GM18505 (cell line): ENCODE measurements around the gene IL1F10.

Source experiments
- ATAC-seq: cut with Tn5 transposase; IDR thresholded peaks from one replicate; pipeline ENCODE4 v1.9.1; 2021; ENCODE audit not compliant: unreplicated experiment
- POLR2A ChIP-seq: IDR thresholded peaks from 4 replicates; pipeline ENCODE4 v1.6.1; 2011; ENCODE audit warnings: borderline replicate concordance; ENCODE audit not compliant: insufficient read depth, insufficient read length; ENCODE audit errors: extremely low read depth

IL1F10 gene

DNA sequence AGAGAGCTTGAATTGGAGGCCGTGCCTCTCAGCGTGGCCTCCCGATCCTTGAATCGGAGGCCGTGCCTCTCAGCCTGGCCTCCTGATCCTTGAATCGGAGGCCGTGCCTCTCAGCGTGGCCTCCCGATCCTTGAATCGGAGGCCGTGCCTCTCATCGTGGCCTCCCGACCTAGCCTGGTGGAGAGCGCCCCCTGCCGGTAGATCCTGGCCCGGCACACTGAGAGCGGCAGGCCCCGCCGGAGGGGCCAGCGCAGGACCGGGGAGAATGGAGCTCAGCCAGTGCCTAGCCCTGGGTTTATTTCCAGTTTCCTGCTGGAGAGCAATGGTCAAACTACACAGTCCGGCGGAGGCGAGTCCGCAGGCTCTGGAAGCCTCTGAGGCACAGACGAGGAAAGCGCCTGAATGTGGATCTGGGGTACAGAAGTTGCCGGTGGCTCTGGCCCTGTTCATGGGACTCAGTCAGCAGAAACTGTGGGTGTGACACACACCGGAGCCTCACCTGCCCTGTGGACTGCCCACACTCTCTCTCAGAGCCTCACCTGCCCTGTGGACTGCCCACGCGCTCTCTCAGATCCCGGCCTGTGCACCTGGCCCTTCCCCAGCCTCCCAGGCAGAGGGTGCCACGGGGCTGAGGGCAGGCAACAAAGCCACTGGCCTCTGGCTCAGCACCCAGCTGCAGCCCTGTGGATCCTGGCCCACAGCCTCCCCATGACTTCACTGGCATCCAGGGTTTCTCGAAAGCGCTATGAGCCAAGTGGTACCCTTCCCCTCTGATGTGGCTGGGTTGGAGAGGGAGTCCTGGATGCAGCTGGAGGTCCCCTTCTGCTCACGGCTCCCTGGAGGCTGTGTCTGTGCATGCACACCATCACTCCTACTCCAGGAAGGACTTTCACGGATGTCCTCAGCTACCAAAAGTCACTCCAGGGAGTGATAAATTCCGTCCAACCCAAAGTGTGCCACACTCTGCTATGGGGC lies 16.6 kb upstream of the IL1F10 start:
- TF ChIP-seq POLR2A: no peak
- no peak for ATAC-seq

DNA sequence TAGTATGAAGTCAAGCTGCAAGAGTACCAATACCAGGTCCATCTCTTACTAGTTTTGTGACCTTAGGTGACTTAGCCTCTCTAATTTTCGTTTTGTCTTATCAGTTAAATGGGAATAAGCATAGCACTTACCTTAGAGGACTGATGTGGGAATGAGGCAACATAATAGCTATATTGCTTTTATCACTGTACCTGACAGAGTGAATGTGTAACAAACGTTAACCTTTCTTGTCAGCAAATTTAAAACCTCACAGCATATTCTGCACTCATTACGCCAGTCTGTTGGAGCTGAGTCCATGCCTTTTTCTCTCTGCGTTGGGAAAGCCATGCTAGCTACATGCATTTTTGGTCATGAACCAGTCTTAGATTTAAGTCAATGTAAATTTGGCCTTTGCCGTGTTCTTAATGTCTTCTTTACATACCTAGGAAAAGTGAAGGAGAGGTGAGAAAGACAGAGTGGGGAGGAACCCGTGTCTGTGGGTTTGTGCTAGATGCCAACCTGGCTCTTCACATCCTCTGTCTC lies 15.3 kb upstream of the IL1F10 start, which contains the start of gene IL36B:
Gene IL36B, minus strand, starts transcription at position 472 of the 522 bp plus-strand sequence.
- no peak for TF ChIP-seq POLR2A
- ATAC-seq: no peak

DNA sequence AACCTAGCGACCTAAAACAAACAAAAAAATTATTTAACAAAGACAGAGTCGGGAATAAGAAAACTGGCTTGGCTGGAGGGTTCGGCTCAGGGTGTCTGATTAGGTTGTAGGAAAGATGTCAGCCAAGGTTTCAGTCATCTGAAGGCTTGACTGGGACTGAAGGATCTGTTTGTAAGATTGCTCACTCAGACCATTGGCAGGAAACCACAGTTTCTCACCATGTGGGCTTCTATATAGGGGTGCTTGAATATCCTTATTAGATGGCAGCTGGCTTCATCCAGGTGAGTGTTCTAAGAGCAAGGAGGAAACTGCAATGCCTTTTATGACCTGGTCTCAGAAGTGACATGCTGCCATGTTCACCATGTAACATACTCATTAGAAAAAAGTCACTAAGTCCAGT lies 14.1 kb upstream of the IL1F10 start:
- no peak for ATAC-seq
- no peak for TF ChIP-seq POLR2A

DNA sequence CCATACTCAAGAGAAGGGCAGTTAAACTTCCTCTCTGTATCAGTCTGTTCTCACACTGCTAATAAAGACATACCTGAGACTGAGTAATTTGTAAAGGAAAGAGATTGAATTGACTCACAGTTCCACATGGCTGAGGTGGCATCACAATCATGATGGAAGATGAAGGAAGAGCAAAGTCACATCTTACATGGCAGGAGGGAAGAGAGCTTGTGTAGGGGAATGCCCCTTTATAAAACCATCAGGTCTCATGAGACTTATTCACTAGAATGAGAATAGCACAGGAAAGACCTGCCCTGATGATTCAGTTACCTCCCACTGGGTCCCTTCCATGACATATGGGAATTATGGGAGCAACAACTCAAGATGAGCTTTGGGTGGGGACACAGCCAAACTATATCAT lies 13.7 kb upstream of the IL1F10 start:
- no peak for ATAC-seq
- TF ChIP-seq POLR2A: no peak

DNA sequence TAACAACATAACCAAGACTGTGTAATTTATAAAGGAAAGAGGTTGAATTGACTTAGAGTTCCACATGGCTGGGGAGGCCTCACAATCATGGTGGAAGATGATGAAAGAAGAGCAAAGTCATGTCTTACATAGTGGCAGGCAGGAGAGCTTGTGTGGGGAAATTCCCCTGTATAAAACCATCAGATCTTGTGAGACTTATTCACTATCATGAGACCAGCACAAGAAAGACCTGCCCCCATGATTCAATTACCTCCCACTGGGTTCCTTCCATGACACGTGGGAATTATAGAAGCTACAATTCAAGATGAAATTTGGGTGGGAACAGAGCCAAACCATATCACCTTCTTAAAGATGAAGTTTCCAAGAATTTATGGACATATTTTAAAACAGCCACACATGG lies 11.2 kb upstream of the IL1F10 start:
- TF ChIP-seq POLR2A: no peak
- ATAC-seq: no peak

DNA sequence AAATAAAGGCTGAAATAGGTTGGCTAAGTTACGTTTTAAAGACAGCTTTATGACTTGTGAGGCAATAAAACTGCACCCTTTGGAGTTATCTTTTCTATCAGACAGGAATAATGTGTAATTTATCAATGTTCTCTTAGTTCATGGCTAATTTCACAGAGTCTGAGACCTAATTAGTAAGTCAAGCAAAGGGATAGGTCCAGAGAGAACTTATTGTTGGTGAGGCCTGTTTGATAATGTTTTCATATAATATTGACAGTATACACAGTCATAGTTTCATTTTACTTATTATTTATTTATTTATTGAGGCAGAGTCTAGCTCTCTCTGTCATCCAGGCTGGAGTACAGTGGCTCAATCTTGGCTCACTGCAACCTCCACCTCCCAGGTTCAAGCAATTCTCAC lies 10.7 kb upstream of the IL1F10 start:
- ATAC-seq: no peak
- TF ChIP-seq POLR2A: no peak

DNA sequence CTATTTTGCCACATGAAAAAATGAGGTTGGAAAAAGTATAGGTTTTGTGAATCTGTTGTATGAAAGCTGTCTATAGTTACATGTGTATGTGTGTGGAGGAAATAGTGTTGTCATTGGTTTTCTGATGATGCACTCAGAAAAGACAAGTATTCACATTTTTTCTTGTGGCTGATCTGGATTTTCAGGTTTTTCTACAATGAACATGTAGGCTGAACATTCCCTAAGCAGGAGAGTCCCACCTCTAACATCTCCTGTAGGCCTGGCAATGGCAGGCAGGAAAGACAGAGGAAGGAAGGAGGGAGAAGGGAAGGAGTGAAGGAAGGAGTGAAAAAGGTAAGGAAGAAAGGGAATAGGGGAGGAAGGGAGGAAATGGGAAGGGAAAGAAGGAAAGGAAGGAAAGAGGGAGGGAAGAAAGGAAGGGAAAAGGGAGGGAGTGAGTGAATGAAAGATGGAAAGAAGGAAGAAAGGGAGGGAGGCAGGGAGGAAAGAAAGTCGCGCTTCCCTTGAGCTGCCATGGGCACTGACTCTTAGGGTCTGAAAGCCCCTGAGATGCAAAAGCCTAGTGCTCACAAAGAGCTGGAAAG lies 9.3 kb upstream of the IL1F10 start:
- no peak for ATAC-seq
- TF ChIP-seq POLR2A: no peak

DNA sequence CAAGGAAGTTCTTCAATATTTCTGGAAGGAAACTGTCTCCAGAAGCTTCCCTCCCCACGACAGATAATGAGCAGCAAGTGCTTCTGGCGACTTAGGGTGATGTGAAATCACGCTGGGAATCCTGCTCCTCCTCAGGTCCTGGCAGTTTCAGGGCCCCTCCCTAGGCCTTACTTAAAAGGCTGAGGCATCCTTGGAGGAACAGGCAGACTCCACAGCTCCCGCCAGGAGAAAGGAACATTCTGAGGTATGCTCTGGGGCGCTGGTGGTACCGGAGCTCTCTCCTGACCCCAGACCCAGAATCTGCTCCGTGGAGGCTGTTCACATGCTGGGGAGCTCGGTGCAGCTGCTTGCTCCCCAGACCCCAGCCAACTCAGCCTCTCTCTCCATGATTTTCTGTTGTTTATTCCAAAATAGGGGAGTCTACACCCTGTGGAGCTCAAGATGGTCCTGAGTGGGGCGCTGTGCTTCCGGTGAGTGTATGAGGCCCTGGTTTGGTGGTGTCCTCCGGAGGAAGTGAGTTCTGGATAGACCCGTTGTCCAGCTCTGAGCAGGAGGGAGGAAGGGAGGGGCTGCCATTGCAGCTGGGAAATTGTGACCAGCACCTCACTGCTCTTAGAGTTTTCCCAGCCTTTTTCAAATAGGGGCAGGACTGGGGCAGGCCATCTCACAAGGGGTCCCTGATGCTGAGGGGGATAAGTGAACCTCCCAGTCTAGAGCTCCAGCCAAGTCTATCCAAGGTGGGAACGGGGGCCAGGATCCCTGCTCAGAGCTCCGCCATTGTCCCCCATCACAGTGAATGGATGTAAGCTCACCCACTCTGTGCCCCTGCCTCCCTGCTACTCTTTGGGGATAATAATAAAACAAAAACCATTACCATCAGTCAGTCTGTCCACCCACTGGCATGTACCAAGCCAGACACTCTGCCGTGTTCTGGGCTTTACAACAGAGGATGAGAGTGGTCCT lies 8.5 kb upstream of the IL1F10 start, which contains the start of gene IL36RN:
Gene IL36RN, plus strand, starts transcription at position 201 of the 963 bp plus-strand sequence. Its CDS starts 241 bp downstream, at position 442.
- ATAC-seq: no peak
- no peak for TF ChIP-seq POLR2A

DNA sequence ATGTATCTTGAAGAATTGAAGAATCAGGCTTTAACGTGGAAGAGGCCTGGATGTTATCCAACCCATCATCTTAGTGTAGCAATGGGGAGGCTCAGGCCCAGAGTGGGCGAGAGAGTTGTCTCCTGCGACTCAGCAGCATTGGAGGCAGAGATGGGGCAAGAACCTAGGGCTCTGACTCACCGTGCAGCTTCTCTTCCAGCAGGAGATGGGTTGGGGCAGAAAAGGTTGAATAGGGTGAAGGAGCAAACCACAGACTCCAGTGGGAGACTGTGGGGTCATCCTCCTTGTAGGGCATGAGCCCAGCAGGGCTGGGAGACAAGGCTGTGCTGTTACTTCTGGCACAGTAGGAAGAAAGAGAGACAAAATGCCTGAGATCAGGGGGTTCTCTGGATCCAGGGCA lies 7.4 kb upstream of the IL1F10 start:
- no peak for ATAC-seq
- no peak for TF ChIP-seq POLR2A

DNA sequence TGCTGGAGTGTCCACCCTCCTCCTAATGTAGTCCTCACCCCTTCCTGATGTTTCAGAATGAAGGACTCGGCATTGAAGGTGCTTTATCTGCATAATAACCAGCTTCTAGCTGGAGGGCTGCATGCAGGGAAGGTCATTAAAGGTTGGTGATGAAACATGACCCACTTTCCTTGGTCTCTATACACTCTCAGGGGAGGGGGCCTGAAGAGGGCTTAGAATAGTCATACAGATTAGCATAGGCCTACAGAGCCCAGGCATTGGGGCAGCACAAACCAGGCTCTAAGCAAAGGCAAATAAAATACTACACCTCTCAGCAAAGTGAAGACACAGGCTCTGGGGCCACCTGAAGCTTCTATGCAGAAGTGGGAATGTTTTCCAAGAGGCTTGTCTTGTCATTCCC lies 7.0 kb upstream of the IL1F10 start:
- no peak for TF ChIP-seq POLR2A
- ATAC-seq: no peak

DNA sequence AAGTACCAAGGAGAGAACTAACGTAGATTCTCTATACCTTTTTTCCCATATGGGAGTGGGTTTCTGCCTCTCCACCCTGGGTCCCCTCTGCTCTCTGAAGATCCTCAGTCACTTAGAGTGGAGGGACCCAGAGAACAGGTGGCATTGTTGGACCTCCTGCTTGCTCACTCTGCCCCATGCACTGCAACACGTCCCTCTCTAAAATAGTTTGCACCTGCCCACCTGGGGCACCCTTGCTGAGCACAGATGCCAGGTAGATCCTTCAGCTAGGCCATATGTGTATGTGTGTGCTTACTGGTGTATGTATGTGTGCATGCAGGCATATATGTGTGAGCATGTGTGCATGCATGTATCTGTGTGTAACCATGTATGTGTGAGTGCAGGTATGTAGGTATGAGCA lies 6.5 kb upstream of the IL1F10 start:
- ATAC-seq: no peak
- no peak for TF ChIP-seq POLR2A

DNA sequence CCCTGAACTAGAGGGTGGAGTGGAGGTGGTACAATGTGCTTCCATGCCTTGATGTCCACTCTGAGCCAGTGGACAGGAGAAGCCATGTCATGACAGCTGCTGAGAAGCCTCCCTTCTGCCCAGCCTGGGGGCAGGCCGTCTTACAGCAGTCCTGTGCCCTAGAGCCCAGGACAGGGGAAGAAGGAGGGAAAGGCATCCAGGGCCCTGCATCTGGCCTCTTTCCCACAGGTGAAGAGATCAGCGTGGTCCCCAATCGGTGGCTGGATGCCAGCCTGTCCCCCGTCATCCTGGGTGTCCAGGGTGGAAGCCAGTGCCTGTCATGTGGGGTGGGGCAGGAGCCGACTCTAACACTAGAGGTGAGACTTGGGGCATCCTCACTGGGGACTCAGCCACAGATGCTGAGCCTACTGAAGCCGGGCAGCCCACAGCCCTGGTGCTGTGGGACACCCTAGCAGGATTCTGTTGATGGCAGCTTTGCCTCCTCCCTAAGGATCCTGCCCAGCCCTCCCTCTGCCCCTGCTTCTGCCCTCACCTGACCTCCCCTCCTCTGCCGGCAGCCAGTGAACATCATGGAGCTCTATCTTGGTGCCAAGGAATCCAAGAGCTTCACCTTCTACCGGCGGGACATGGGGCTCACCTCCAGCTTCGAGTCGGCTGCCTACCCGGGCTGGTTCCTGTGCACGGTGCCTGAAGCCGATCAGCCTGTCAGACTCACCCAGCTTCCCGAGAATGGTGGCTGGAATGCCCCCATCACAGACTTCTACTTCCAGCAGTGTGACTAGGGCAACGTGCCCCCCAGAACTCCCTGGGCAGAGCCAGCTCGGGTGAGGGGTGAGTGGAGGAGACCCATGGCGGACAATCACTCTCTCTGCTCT lies 5.6 kb upstream of the IL1F10 start:
- no peak for ATAC-seq
- TF ChIP-seq POLR2A: no peak
